T-helper 17 cell (primary cell): ENCODE data around the gene GRK2. TPM values are rescaled to one million over a fixed set of nuclear protein-coding genes. Genes with fewer than 3 reads are reported as not detected.
A peak's percentile ranks its signal among the peaks of the same experiment; 100 is the strongest.

ENCODE experiments used
- ATAC-seq: fragments of 150-1000 bp; cut with Tn5 transposase; 2 replicates; pipeline ENCODE4 v1.10.0; 2021; ENCODE audit warnings: mild to moderate bottlenecking, moderate library complexity
- DNase-seq, 3 donors: peaks; one replicate each; pipeline versions ENCODE4 v3.0.0 to v3.0.0-alpha.2; 2020 to 2021
- H3K9me3 ChIP-seq: one replicate; pipeline ENCODE4 v1.7.0; 2013; ENCODE audit warnings: low read length, mild to moderate bottlenecking; ENCODE audit not compliant: control insufficient read depth, poor library complexity, severe bottlenecking
- H3K27ac Mint-ChIP-seq: one replicate; pipeline ENCODE4 v1.8.0; 2022; ENCODE audit warnings: mild to moderate bottlenecking, moderate library complexity, mixed read lengths
- H3K27me3 Mint-ChIP-seq: one replicate; pipeline ENCODE4 v1.8.0; 2022; ENCODE audit warnings: mixed read lengths
- H3K36me3 Mint-ChIP-seq: one replicate; pipeline ENCODE4 v1.8.0; 2022; ENCODE audit warnings: low read depth, mixed read lengths
- H3K4me1 Mint-ChIP-seq: one replicate; pipeline ENCODE4 v1.8.0; 2022; ENCODE audit warnings: mild to moderate bottlenecking, mixed read lengths
- H3K4me3 Mint-ChIP-seq: one replicate; pipeline ENCODE4 v1.8.0; 2022; ENCODE audit warnings: mild to moderate bottlenecking, moderate library complexity, mixed read lengths
- total RNA-seq, 4 donors: library from RNA in 2 of 4; stranded (reverse) in 2 of 4; gene quantifications; one replicate each; pipeline ENCODE4 v1.2.3 and lab custom pipeline; 2022 to 2026

GRK2 gene
- total RNA-seq, 2 donors from 2014 or later = 264 to 276 TPM

- Mint-ChIP-seq H3K4me3 (peak overlapping the region; percentile 63), H3K27ac (peak overlapping the region; percentile 100), H3K36me3 (peaks cover 12% of the 10 kb centered on the region), H3K4me1 (peaks cover 52% of the 10 kb centered on the region), H3K27me3 (no peaks in the 10 kb centered on the region)
- DNase-seq = no peak
- no peak for ATAC-seq
- no peaks in the 10 kb centered on the region for H3K9me3 ChIP-seq
Observed at GRCh38 chr11:67245046-67245445, 21.2 kb upstream of the GRK2 start.

- peaks cover 9% of the 10 kb centered on the region for H3K36me3 Mint-ChIP-seq
- no peak for DNase-seq
- H3K9me3 ChIP-seq = no peaks in the 10 kb centered on the region
- H3K4me3 Mint-ChIP-seq = no peak overlapping the region
- ATAC-seq = no peak
- H3K27ac Mint-ChIP-seq = peak overlapping the region; percentile 100
- H3K27me3 Mint-ChIP-seq = no peaks in the 10 kb centered on the region
- H3K4me1 Mint-ChIP-seq = peaks cover 35% of the 10 kb centered on the region
Observed at GRCh38 chr11:67247946-67248550, 18.2 kb upstream of the GRK2 start.

GRCh38 chr11:67248653-67249052, 17.6 kb upstream of the GRK2 start:
- ATAC-seq (no peak), DNase-seq (no peak)
- Mint-ChIP-seq H3K4me3 (no peak overlapping the region), H3K4me1 (peaks cover 41% of the 10 kb centered on the region), H3K27me3 (no peaks in the 10 kb centered on the region), H3K36me3 (peaks cover 13% of the 10 kb centered on the region), H3K27ac (peak overlapping the region; percentile 100)
- H3K9me3 ChIP-seq = no peaks in the 10 kb centered on the region

GRCh38 chr11:67250059-67251043, 15.9 kb upstream of the GRK2 start:
- Mint-ChIP-seq H3K4me1 (peaks cover 39% of the 10 kb centered on the region), H3K36me3 (peaks cover 9% of the 10 kb centered on the region), H3K4me3 (peak overlapping the region; percentile 78), H3K27ac (peak overlapping the region; percentile 100), H3K27me3 (no peaks in the 10 kb centered on the region)
- DNase-seq (no peak), ATAC-seq (no peak)
- no peaks in the 10 kb centered on the region for H3K9me3 ChIP-seq

- peaks cover 9% of the 10 kb centered on the region for H3K36me3 Mint-ChIP-seq
- H3K4me3 Mint-ChIP-seq = no peak overlapping the region
- no peaks in the 10 kb centered on the region for H3K9me3 ChIP-seq
- ATAC-seq = no peak
- DNase-seq = no peak
- no peaks in the 10 kb centered on the region for H3K27me3 Mint-ChIP-seq
- H3K27ac Mint-ChIP-seq = no peak overlapping the region
- H3K4me1 Mint-ChIP-seq = peaks cover 32% of the 10 kb centered on the region
Observed at GRCh38 chr11:67251841-67252240, 14.4 kb upstream of the GRK2 start.

GRCh38 chr11:67252831-67253239, 13.4 kb upstream of the GRK2 start:
- H3K36me3 Mint-ChIP-seq = peaks cover 9% of the 10 kb centered on the region
- peak overlapping the region; percentile 5 for H3K4me3 Mint-ChIP-seq
- peak; percentile 55 for ATAC-seq
- no peaks in the 10 kb centered on the region for H3K9me3 ChIP-seq
- peak overlapping the region; percentile 81 for H3K27ac Mint-ChIP-seq
- H3K27me3 Mint-ChIP-seq = no peaks in the 10 kb centered on the region
- H3K4me1 Mint-ChIP-seq = peaks cover 36% of the 10 kb centered on the region
- DNase-seq = no peak

GRCh38 chr11:67253872-67254624, 12.2 kb upstream of the GRK2 start:
- Mint-ChIP-seq H3K27me3 (no peaks in the 10 kb centered on the region), H3K36me3 (peaks cover 9% of the 10 kb centered on the region), H3K4me3 (peak overlapping the region; percentile 50), H3K27ac (peak overlapping the region; percentile 81), H3K4me1 (peaks cover 33% of the 10 kb centered on the region)
- no peak for ATAC-seq
- no peaks in the 10 kb centered on the region for H3K9me3 ChIP-seq
- no peak for DNase-seq

GRCh38 chr11:67254798-67255197, 11.5 kb upstream of the GRK2 start:
- DNase-seq = no peak
- H3K27me3 Mint-ChIP-seq = no peaks in the 10 kb centered on the region
- ATAC-seq = no peak
- peak overlapping the region; percentile 50 for H3K4me3 Mint-ChIP-seq
- H3K27ac Mint-ChIP-seq = peak overlapping the region; percentile 81
- peaks cover 31% of the 10 kb centered on the region for H3K4me1 Mint-ChIP-seq
- H3K9me3 ChIP-seq = no peaks in the 10 kb centered on the region
- H3K36me3 Mint-ChIP-seq = peaks cover 7% of the 10 kb centered on the region

GRCh38 chr11:67255353-67255752, 10.9 kb upstream of the GRK2 start:
- ATAC-seq (no peak), DNase-seq (no peak)
- H3K9me3 ChIP-seq = no peaks in the 10 kb centered on the region
- Mint-ChIP-seq H3K27ac (peak overlapping the region; percentile 81), H3K36me3 (peaks cover 7% of the 10 kb centered on the region), H3K27me3 (no peaks in the 10 kb centered on the region), H3K4me1 (peaks cover 31% of the 10 kb centered on the region), H3K4me3 (peak overlapping the region; percentile 77)

GRCh38 chr11:67255864-67256263, 10.4 kb upstream of the GRK2 start:
- Mint-ChIP-seq H3K27ac (peak overlapping the region; percentile 81), H3K36me3 (peaks cover 7% of the 10 kb centered on the region), H3K4me3 (peak overlapping the region; percentile 77), H3K27me3 (no peaks in the 10 kb centered on the region), H3K4me1 (peaks cover 28% of the 10 kb centered on the region)
- ATAC-seq = no peak
- no peak for DNase-seq
- H3K9me3 ChIP-seq = no peaks in the 10 kb centered on the region

- Mint-ChIP-seq H3K36me3 (peaks cover 7% of the 10 kb centered on the region), H3K27ac (peak overlapping the region; percentile 81)
- no peak for DNase-seq
Observed at GRCh38 chr11:67256477-67257135, 9.7 kb upstream of the GRK2 start.

GRCh38 chr11:67260406-67260805, 5.9 kb upstream of the GRK2 start:
- H3K27ac Mint-ChIP-seq = peak overlapping the region; percentile 81
- ATAC-seq (no peak), DNase-seq (no peak)
- no peaks in the 10 kb centered on the region for H3K27me3 Mint-ChIP-seq
- peak overlapping the region; percentile 83 for H3K4me3 Mint-ChIP-seq
- H3K4me1 Mint-ChIP-seq = peaks cover 30% of the 10 kb centered on the region
- no peaks in the 10 kb centered on the region for H3K36me3 Mint-ChIP-seq
- no peaks in the 10 kb centered on the region for H3K9me3 ChIP-seq

More at GRCh38 chr11:67256477-67257135, 9.7 kb upstream of the GRK2 start:
- Mint-ChIP-seq H3K27me3 (no peaks in the 10 kb centered on the region), H3K4me3 (peak overlapping the region; percentile 25), H3K4me1 (peaks cover 28% of the 10 kb centered on the region)
- no peak for ATAC-seq
- no peaks in the 10 kb centered on the region for H3K9me3 ChIP-seq
